Activated T-helper 1 cell treated with anti-CD3 and anti-CD28 coated beads, Interleukin-12 subunit alpha, Interleukin-12 subunit beta, Interleukin-2, Interleukin-4 antibody, amounts not matched to agents 30 ng/mL and 10 ng/mL and 1 ng/mL, durations not matched to agents 14 hours and 24 hours and 36 hours (primary cell): ENCODE results near the gene BRCC3. TPM values are rescaled to one million over a fixed set of nuclear protein-coding genes. Genes with fewer than 3 reads are reported as not detected.
A peak's percentile ranks its signal among the peaks of the same experiment; 100 is the strongest.

Experiments
- DNase-seq: peaks from one replicate; pipeline ENCODE4 v3.0.0; 2021; ENCODE audit warnings: low spot score
- H3K27ac Mint-ChIP-seq: one replicate; pipeline ENCODE4 v1.8.0; 2021; ENCODE audit warnings: mild to moderate bottlenecking, mixed read lengths
- H3K27me3 Mint-ChIP-seq: one replicate; pipeline ENCODE4 v1.8.0; 2022; ENCODE audit warnings: mild to moderate bottlenecking, moderate library complexity, mixed read lengths; ENCODE audit not compliant: insufficient read depth
- H3K36me3 Mint-ChIP-seq: one replicate; pipeline ENCODE4 v1.8.0; 2021; ENCODE audit warnings: low read depth, mixed read lengths
- H3K4me1 Mint-ChIP-seq: one replicate; pipeline ENCODE4 v1.8.0; 2021; ENCODE audit warnings: low read depth, mixed read lengths
- H3K4me3 Mint-ChIP-seq: one replicate; pipeline ENCODE4 v1.8.0; 2021; ENCODE audit warnings: mild to moderate bottlenecking, moderate library complexity, mixed read lengths
- H3K9me3 Mint-ChIP-seq: one replicate; pipeline ENCODE4 v1.8.0; 2021; ENCODE audit warnings: mixed read lengths
- intact Hi-C: fragments of 100-400 bp; cut with micrococcal nuclease; formaldehyde crosslinking; loops from one replicate; pipeline ENCODE4 v1.15.1; 2024
- total RNA-seq: library from RNA; stranded (reverse); gene quantifications from 2 replicates; pipeline ENCODE4 v1.2.3, GENCODE V29; 2022

BRCC3 gene
- 28.9 and 30.5 TPM in 2 replicates for total RNA-seq

- H3K27ac Mint-ChIP-seq, result peak within 1 kb of the TSS; percentile 93
- peak within 1 kb of the TSS; percentile 95 for H3K4me3 Mint-ChIP-seq
- no peaks in the 10 kb centered on the region for H3K27me3 Mint-ChIP-seq
- H3K4me1 Mint-ChIP-seq, result peaks cover 50% of the 10 kb centered on the region
- H3K9me3 Mint-ChIP-seq, result no peaks in the 10 kb centered on the region
- DNase-seq, result peak; percentile 72
- intact Hi-C loops, result loop anchor here (1.0 to 5.0 kb wide), 6 partner anchors 14 to 154 kb away; partner anchors contain the start of gene VBP1
- peaks cover 25% of the 10 kb centered on the region for H3K36me3 Mint-ChIP-seq
Observed at GRCh38 chrX:155070975-155071693, at the start of gene BRCC3, which contains the start of the genes CMC4 and MTCP1. Gene BRCC3, plus strand, starts transcription at chrX:155071508. Its CDS starts 20 bp downstream, at chrX:155071528. Gene CMC4, minus strand, starts transcription at chrX:155071136. Its CDS starts 7,113 bp downstream, at chrX:155064023. Gene MTCP1, minus strand, starts transcription at chrX:155071136. Its CDS starts 5,126 bp downstream, at chrX:155066010.

GRCh38 chrX:155022585-155022984, 48.7 kb upstream of the BRCC3 start, which contains the start of gene F8:
Gene F8, minus strand, starts transcription at chrX:155022723. Its CDS starts 171 bp downstream, at chrX:155022552.
- no peak for DNase-seq
- H3K4me1 Mint-ChIP-seq, result no peaks in the 10 kb centered on the region
- H3K27ac Mint-ChIP-seq, result no peak within 1 kb of the TSS
- no peaks in the 10 kb centered on the region for H3K36me3 Mint-ChIP-seq
- intact Hi-C loops, result no loop called here
- H3K4me3 Mint-ChIP-seq, result no peak within 1 kb of the TSS
- peaks cover 17% of the 10 kb centered on the region for H3K27me3 Mint-ChIP-seq
- no peaks in the 10 kb centered on the region for H3K9me3 Mint-ChIP-seq

- H3K4me1 Mint-ChIP-seq, result peaks cover 15% of the 10 kb centered on the region
- H3K4me3 Mint-ChIP-seq, result no peak overlapping the region
- no peaks in the 10 kb centered on the region for H3K9me3 Mint-ChIP-seq
Observed at GRCh38 chrX:155023907-155024833, 47.1 kb upstream of the BRCC3 start.

GRCh38 chrX:155026420-155026726, 44.9 kb upstream of the BRCC3 start:
- Mint-ChIP-seq H3K27me3 (peaks cover 10% of the 10 kb centered on the region), H3K4me3 (peak overlapping the region; percentile 76), H3K9me3 (no peaks in the 10 kb centered on the region), H3K27ac (peak overlapping the region; percentile 84), H3K36me3 (no peaks in the 10 kb centered on the region), H3K4me1 (peaks cover 21% of the 10 kb centered on the region)
- intact Hi-C loops, result loop anchor here (1.0 to 5.0 kb wide), 6 partner anchors 46 to 929 kb away; partner anchors contain the start of genes MECP2, VAMP7 and VBP1
- DNase-seq, result no peak

More at GRCh38 chrX:155023907-155024833, 47.1 kb upstream of the BRCC3 start:
- DNase-seq, result no peak
- no peak overlapping the region for H3K27ac Mint-ChIP-seq
- peaks cover 13% of the 10 kb centered on the region for H3K27me3 Mint-ChIP-seq
- H3K36me3 Mint-ChIP-seq, result no peaks in the 10 kb centered on the region
- intact Hi-C loops, result no loop called here

- intact Hi-C loops, result loop anchor here (1.0 to 5.0 kb wide), 9 partner anchors 30 to 930 kb away; partner anchors contain the start of genes BRCC3, CMC4, MECP2 and MTCP1
- Mint-ChIP-seq H3K36me3 (no peaks in the 10 kb centered on the region), H3K27me3 (peaks cover 4% of the 10 kb centered on the region), H3K4me1 (peaks cover 21% of the 10 kb centered on the region), H3K9me3 (no peaks in the 10 kb centered on the region), H3K27ac (peak within 1 kb of the TSS; percentile 93), H3K4me3 (peak within 1 kb of the TSS; percentile 89)
- DNase-seq, result peak; percentile 92
Observed at GRCh38 chrX:155026727-155027508, 44.4 kb upstream of the BRCC3 start, which contains the start of gene FUNDC2. Gene FUNDC2, plus strand, starts transcription at chrX:155026844. Its CDS starts 95 bp downstream, at chrX:155026939.

GRCh38 chrX:155027509-155028066, 43.7 kb upstream of the BRCC3 start:
- peaks cover 3% of the 10 kb centered on the region for H3K27me3 Mint-ChIP-seq
- H3K4me3 Mint-ChIP-seq, result peak overlapping the region; percentile 89
- peak; percentile 6 for DNase-seq
- H3K27ac Mint-ChIP-seq, result peak overlapping the region; percentile 93
- H3K36me3 Mint-ChIP-seq, result no peaks in the 10 kb centered on the region
- peaks cover 21% of the 10 kb centered on the region for H3K4me1 Mint-ChIP-seq
- intact Hi-C loops, result loop anchor here (1.0 to 5.0 kb wide), 7 partner anchors 30 to 930 kb away; partner anchors contain the start of genes BRCC3, CMC4, MECP2 and MTCP1
- H3K9me3 Mint-ChIP-seq, result no peaks in the 10 kb centered on the region

- peak overlapping the region; percentile 89 for H3K4me3 Mint-ChIP-seq
- peaks cover 21% of the 10 kb centered on the region for H3K4me1 Mint-ChIP-seq
- no peaks in the 10 kb centered on the region for H3K36me3 Mint-ChIP-seq
- no peaks in the 10 kb centered on the region for H3K9me3 Mint-ChIP-seq
- intact Hi-C loops, result loop anchor here (5.0 kb wide), 3 partner anchors 226 to 931 kb away; partner anchors contain the start of genes MECP2 and VAMP7
- H3K27me3 Mint-ChIP-seq, result peaks cover 3% of the 10 kb centered on the region
- no peak for DNase-seq
- H3K27ac Mint-ChIP-seq, result peak overlapping the region; percentile 93
Observed at GRCh38 chrX:155028129-155028528, 43.2 kb upstream of the BRCC3 start.

GRCh38 chrX:155028877-155029291, 42.4 kb upstream of the BRCC3 start:
- H3K27ac Mint-ChIP-seq, result peak overlapping the region; percentile 12
- no peaks in the 10 kb centered on the region for H3K36me3 Mint-ChIP-seq
- peak overlapping the region; percentile 71 for H3K4me3 Mint-ChIP-seq

GRCh38 chrX:155031657-155032056, 39.7 kb upstream of the BRCC3 start:
- H3K4me1 Mint-ChIP-seq, result peaks cover 21% of the 10 kb centered on the region
- H3K9me3 Mint-ChIP-seq, result no peaks in the 10 kb centered on the region
- no peak for DNase-seq
- intact Hi-C loops, result no loop called here
- H3K36me3 Mint-ChIP-seq, result peaks cover 16% of the 10 kb centered on the region
- H3K27ac Mint-ChIP-seq, result no peak overlapping the region
- no peak overlapping the region for H3K4me3 Mint-ChIP-seq
- no peaks in the 10 kb centered on the region for H3K27me3 Mint-ChIP-seq

More at GRCh38 chrX:155028877-155029291, 42.4 kb upstream of the BRCC3 start:
- Mint-ChIP-seq H3K9me3 (no peaks in the 10 kb centered on the region), H3K27me3 (peaks cover 3% of the 10 kb centered on the region), H3K4me1 (peaks cover 21% of the 10 kb centered on the region)
- no peak for DNase-seq
- intact Hi-C loops, result loop anchor here (5.0 kb wide), 3 partner anchors 227 to 932 kb away; partner anchors contain the start of genes MECP2 and VAMP7

- Mint-ChIP-seq H3K27ac (no peak overlapping the region), H3K36me3 (peaks cover 29% of the 10 kb centered on the region), H3K27me3 (no peaks in the 10 kb centered on the region), H3K4me3 (no peak overlapping the region), H3K9me3 (no peaks in the 10 kb centered on the region), H3K4me1 (peaks cover 5% of the 10 kb centered on the region)
- intact Hi-C loops, result no loop called here
- DNase-seq, result no peak
Observed at GRCh38 chrX:155035688-155036087, 35.6 kb upstream of the BRCC3 start.

- intact Hi-C loops, result no loop called here
- H3K4me3 Mint-ChIP-seq, result no peak overlapping the region
- no peak for DNase-seq
- peaks cover 5% of the 10 kb centered on the region for H3K4me1 Mint-ChIP-seq
- peaks cover 1% of the 10 kb centered on the region for H3K27me3 Mint-ChIP-seq
- H3K9me3 Mint-ChIP-seq, result no peaks in the 10 kb centered on the region
- H3K36me3 Mint-ChIP-seq, result peaks cover 8% of the 10 kb centered on the region
- H3K27ac Mint-ChIP-seq, result no peak overlapping the region
Observed at GRCh38 chrX:155046129-155046810, 25.0 kb upstream of the BRCC3 start.
